ENCODE measurements around the gene CHD3.
A peak's percentile ranks its signal among the peaks of the same experiment; 100 is the strongest.

The CHD3 gene

GRCh38 chr17:7916385-7916682 lies 27.7 kb downstream of the CHD3 start:
- no peak for DNase-seq
- Mint-ChIP-seq H3K4me3 (peak overlapping the region; percentile 75), H3K4me1 (peaks cover 32% of the 10 kb centered on the region), H3K27me3 (ENCODE audit: low read depth, poor library complexity) (peaks cover 36% of the 10 kb centered on the region), H3K27ac (no peak overlapping the region), H3K9me3 (peaks cover 7% of the 10 kb centered on the region), H3K36me3 (ENCODE audit: low read depth) (peaks cover 9% of the 10 kb centered on the region)
- TF ChIP-seq, protein P1, sequence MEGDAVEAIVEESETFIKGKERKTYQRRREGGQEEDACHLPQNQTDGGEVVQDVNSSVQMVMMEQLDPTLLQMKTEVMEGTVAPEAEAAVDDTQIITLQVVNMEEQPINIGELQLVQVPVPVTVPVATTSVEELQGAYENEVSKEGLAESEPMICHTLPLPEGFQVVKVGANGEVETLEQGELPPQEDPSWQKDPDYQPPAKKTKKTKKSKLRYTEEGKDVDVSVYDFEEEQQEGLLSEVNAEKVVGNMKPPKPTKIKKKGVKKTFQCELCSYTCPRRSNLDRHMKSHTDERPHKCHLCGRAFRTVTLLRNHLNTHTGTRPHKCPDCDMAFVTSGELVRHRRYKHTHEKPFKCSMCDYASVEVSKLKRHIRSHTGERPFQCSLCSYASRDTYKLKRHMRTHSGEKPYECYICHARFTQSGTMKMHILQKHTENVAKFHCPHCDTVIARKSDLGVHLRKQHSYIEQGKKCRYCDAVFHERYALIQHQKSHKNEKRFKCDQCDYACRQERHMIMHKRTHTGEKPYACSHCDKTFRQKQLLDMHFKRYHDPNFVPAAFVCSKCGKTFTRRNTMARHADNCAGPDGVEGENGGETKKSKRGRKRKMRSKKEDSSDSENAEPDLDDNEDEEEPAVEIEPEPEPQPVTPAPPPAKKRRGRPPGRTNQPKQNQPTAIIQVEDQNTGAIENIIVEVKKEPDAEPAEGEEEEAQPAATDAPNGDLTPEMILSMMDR (IDR thresholded peaks at IDR 0.05) = no peak

DNA sequence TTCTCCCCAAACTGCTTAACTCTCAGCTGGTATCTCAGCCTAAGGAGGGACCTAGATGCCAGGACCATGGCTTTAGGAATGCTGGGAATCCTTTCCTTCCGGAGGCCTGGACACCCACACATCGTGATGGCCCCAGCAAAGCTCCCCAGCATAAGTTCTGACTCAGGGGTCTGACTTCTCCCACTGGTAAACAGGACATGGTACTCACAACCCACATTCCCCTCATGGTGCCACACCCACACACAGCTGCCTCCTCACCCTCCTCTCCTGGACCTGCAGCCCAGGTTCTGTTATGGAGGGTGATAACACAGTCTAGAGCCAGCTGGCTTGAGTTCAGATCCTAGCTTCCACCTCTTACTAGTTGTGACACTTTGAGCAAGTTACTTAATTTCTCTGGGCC lies 28.2 kb downstream of the CHD3 start:
- peak overlapping the region; percentile 75 for H3K4me3 Mint-ChIP-seq
- DNase-seq = no peak

GRCh38 chr17:7922269-7922844 lies 33.8 kb downstream of the CHD3 start:
- peaks cover 3% of the 10 kb centered on the region for H3K9me3 Mint-ChIP-seq
- H3K4me3 Mint-ChIP-seq = peak overlapping the region; percentile 65
- peaks cover 4% of the 10 kb centered on the region for H3K36me3 Mint-ChIP-seq (ENCODE audit: low read depth)
- H3K4me1 Mint-ChIP-seq = peaks cover 19% of the 10 kb centered on the region
- no peak for DNase-seq
- H3K27ac Mint-ChIP-seq = no peak overlapping the region
- TF ChIP-seq, protein P1 (IDR thresholded peaks at IDR 0.05) = no peak
- H3K27me3 Mint-ChIP-seq (ENCODE audit: low read depth, poor library complexity) = peaks cover 50% of the 10 kb centered on the region

More for the DNA sequence above, 28.2 kb downstream of the CHD3 start:
- peaks cover 34% of the 10 kb centered on the region for H3K4me1 Mint-ChIP-seq
- peaks cover 9% of the 10 kb centered on the region for H3K36me3 Mint-ChIP-seq (ENCODE audit: low read depth)
- H3K9me3 Mint-ChIP-seq = peaks cover 7% of the 10 kb centered on the region
- TF ChIP-seq, protein P1 (IDR thresholded peaks at IDR 0.05) = no peak
- peaks cover 36% of the 10 kb centered on the region for H3K27me3 Mint-ChIP-seq (ENCODE audit: low read depth, poor library complexity)
- no peak overlapping the region for H3K27ac Mint-ChIP-seq

GRCh38 chr17:7922845-7923628 lies 34.4 kb downstream of the CHD3 start:
- Mint-ChIP-seq H3K4me1 (peaks cover 22% of the 10 kb centered on the region), H3K36me3 (ENCODE audit: low read depth) (peaks cover 4% of the 10 kb centered on the region), H3K27ac (no peak overlapping the region), H3K9me3 (peaks cover 3% of the 10 kb centered on the region), H3K4me3 (peak overlapping the region; percentile 65), H3K27me3 (ENCODE audit: low read depth, poor library complexity) (peaks cover 51% of the 10 kb centered on the region)
- TF ChIP-seq, protein P1 (IDR thresholded peaks at IDR 0.05) = no peak
- peak; percentile 88 for DNase-seq

DNA sequence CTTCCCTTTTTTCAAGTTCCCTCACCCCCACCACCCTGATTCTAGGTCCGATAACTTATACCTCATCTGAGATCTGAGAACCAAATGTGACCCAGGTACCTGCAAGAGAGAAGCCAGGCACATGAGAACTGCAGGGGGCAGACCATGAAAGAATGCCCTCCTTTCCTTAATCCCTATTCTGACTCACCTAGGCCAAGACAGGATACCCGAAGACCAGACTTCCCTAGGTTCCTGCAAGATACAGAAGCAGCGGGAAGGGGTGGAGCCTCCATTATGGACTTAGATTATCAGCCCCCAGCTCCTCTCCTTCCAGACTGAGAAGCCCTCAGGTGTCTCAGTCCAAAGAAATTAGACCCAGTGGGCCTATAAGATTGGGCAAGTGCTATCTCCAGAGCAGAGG lies 39.0 kb downstream of the CHD3 start:
- H3K4me1 Mint-ChIP-seq = peaks cover 52% of the 10 kb centered on the region
- no peak overlapping the region for H3K27ac Mint-ChIP-seq
- H3K27me3 Mint-ChIP-seq (ENCODE audit: low read depth, poor library complexity) = peaks cover 59% of the 10 kb centered on the region
- DNase-seq = no peak
- H3K36me3 Mint-ChIP-seq (ENCODE audit: low read depth) = no peaks in the 10 kb centered on the region
- TF ChIP-seq, protein P1 (IDR thresholded peaks at IDR 0.05) = no peak
- H3K9me3 Mint-ChIP-seq = no peaks in the 10 kb centered on the region
- no peak overlapping the region for H3K4me3 Mint-ChIP-seq

All from nephron progenitor cell (in vitro differentiated cells).